Cardiac fibroblast (primary cell): ENCODE results near the gene HLX.

ENCODE experiments used
- DNase-seq, 2 donors: peaks; one replicate each; pipeline versions ENCODE4 v3.0.0 to v3.0.0-alpha.2; 2010; ENCODE audit warnings: low read depth in 2 of 2
- H3K4me3 ChIP-seq, 2 donors: replicated peaks in 1 of 2; 1 replicate in 1 of 2; 2 replicates in 1 of 2; pipeline ENCODE4 v1.5.1; 2011; ENCODE audit warnings: low read depth in 2 of 2, low read length in 2 of 2, mild to moderate bottlenecking in 2 of 2, moderate library complexity in 1 of 2
- CTCF ChIP-seq: IDR thresholded peaks from one replicate; pipeline ENCODE4 v1.5.1; 2011; ENCODE audit warnings: low read depth, mild to moderate bottlenecking, low read length, inconsistent platforms

HLX gene

DNA sequence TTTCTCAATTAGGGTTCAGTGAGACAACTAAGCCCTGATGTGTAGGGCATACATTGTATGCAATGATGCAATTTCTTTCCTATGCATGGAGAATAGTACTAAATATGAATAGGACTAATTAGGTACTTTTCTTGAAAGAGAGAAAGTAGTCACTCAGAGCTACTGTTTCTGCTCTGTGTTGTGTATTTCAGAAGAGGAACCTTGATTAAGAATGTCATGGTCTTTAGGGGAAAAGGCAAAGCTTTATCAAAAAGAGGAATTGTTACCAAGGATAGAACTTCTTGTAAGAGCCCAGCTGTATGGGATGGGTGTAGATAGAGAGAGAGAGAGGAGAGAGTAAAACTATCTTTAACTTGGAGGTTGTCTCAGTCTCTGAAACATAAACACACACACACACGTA is 49.1 kb downstream of the HLX start:
- DNase-seq: no peak
- no peak overlapping the region for H3K4me3 ChIP-seq
- no peak for TF ChIP-seq CTCF

GRCh38 chr1:220928725-220929300 is 49.6 kb downstream of the HLX start:
- H3K4me3 ChIP-seq: no peak overlapping the region
- TF ChIP-seq CTCF: no peak
- peak in 1 of 2 donors; percentile 12 for DNase-seq

- TF ChIP-seq CTCF: no peak
- no peak overlapping the region for H3K4me3 ChIP-seq
- DNase-seq: no peak
Observed at GRCh38 chr1:220929304-220929703, 50.1 kb downstream of the HLX start.
